Astrocyte (in vitro differentiated cells and primary cell): ENCODE data around the gene NHLRC1. TPM values are rescaled to one million over a fixed set of nuclear protein-coding genes. Genes with fewer than 3 reads are reported as not detected.

Source experiments
- DNase-seq: peaks from one replicate; pipeline ENCODE4 v3.0.0-alpha.2; 2010; ENCODE audit warnings: low read depth
- FAIRE-seq: peaks from 2 replicates; lab custom pipeline; 2011; peaks lifted over from hg19 to GRCh38; lab: Jason Lieb, UNC
- H2AFZ ChIP-seq: 2 replicates; pipeline ENCODE4 v1.6.0; 2012; ENCODE audit warnings: low read depth, low read length, inconsistent platforms
- H3K27ac ChIP-seq: 2 replicates; pipeline ENCODE4 v1.5.1; 2011; ENCODE audit warnings: low read depth, low read length, inconsistent platforms
- H3K27me3 ChIP-seq: 2 replicates; pipeline ENCODE4 v1.6.0; 2011; ENCODE audit warnings: low read length, inconsistent platforms; ENCODE audit not compliant: insufficient read depth
- H3K36me3 ChIP-seq: 2 replicates; pipeline ENCODE4 v1.5.1; 2011; ENCODE audit warnings: low read length, inconsistent platforms; ENCODE audit not compliant: insufficient read depth
- H3K4me1 ChIP-seq: 2 replicates; pipeline ENCODE4 v1.5.1; 2011; ENCODE audit warnings: low read length, inconsistent platforms; ENCODE audit not compliant: insufficient read depth
- H3K4me2 ChIP-seq: 2 replicates; pipeline ENCODE4 v1.6.0; 2012; ENCODE audit warnings: low read length, inconsistent platforms
- H3K4me3 ChIP-seq: 2 replicates; pipeline ENCODE4 v1.5.1; 2011; ENCODE audit warnings: low read depth, mild to moderate bottlenecking, low read length, inconsistent platforms; ENCODE audit not compliant: insufficient read depth
- H3K79me2 ChIP-seq: 2 replicates; pipeline ENCODE4 v1.6.0; 2012; ENCODE audit warnings: mild to moderate bottlenecking, low read length, inconsistent platforms; ENCODE audit not compliant: insufficient read depth
- H3K9ac ChIP-seq: 2 replicates; pipeline ENCODE4 v1.6.0; 2012; ENCODE audit warnings: mild to moderate bottlenecking, low read length, inconsistent platforms
- H3K9me3 ChIP-seq: 2 replicates; pipeline ENCODE4 v1.5.1; 2012; ENCODE audit warnings: low read depth, mild to moderate bottlenecking, low read length, inconsistent platforms; ENCODE audit not compliant: insufficient read depth
- H4K20me1 ChIP-seq: 2 replicates; pipeline ENCODE4 v1.6.0; 2012; ENCODE audit warnings: low read length, inconsistent platforms; ENCODE audit not compliant: insufficient read depth
- H3K27ac Mint-ChIP-seq: one replicate; pipeline ENCODE4 v1.8.0; 2021; ENCODE audit warnings: mild to moderate bottlenecking, mixed read lengths; ENCODE audit not compliant: unreplicated experiment
- H3K27me3 Mint-ChIP-seq: one replicate; pipeline ENCODE4 v1.8.0; 2021; ENCODE audit warnings: low read depth, mixed read lengths; ENCODE audit not compliant: unreplicated experiment
- H3K36me3 Mint-ChIP-seq: one replicate; pipeline ENCODE4 v1.8.0; 2021; ENCODE audit warnings: low read depth, mixed read lengths; ENCODE audit not compliant: unreplicated experiment
- H3K4me1 Mint-ChIP-seq: one replicate; pipeline ENCODE4 v1.8.0; 2021; ENCODE audit warnings: low read depth, mixed read lengths; ENCODE audit not compliant: unreplicated experiment
- H3K4me3 Mint-ChIP-seq: one replicate; pipeline ENCODE4 v1.8.0; 2021; ENCODE audit warnings: mild to moderate bottlenecking, moderate library complexity, mixed read lengths; ENCODE audit not compliant: unreplicated experiment
- H3K9me3 Mint-ChIP-seq: one replicate; pipeline ENCODE4 v1.8.0; 2021; ENCODE audit warnings: mild to moderate bottlenecking, mixed read lengths; ENCODE audit not compliant: unreplicated experiment
- EZH2 ChIP-seq: IDR thresholded peaks from 2 replicates; pipeline ENCODE4 v1.6.1; 2012; ENCODE audit warnings: mild to moderate bottlenecking, low read length, inconsistent platforms; ENCODE audit not compliant: insufficient read depth
- total RNA-seq: library from RNA; stranded (reverse); gene quantifications from 2 replicates; pipeline ENCODE4 v1.2.1, GENCODE V29; 2021
- TF ChIP-seq, protein P1 (sequence below): IDR thresholded peaks from 2 replicates; pipeline ENCODE4 v1.5.1; 2011; ENCODE audit warnings: low read depth, mild to moderate bottlenecking, inconsistent platforms, low read length, moderate library complexity; ENCODE audit not compliant: insufficient read depth

Gene NHLRC1
- total RNA-seq, 1 donor from 2014 or later: not detected

DNA sequence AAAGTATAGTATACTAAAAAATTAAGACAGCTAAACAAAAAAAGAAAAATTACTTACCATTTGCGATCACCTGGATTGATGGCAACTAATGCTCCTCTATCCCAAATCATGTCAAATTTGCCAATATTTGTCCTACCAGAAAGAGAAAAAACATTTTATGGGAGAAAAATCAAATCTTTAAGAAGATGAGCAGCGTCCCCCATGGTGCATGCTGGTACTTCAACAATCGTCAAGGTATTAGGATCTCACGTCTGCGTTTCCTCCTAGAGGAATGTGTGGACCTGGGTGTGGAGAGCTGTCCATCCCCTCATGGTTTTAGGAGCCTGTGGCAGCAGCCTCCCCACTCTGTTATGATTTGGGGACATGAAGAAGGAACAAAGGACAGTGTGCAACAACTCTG lies 16.4 kb upstream of the NHLRC1 start:
- DNase-seq: no peak
- Mint-ChIP-seq H3K27ac (no peak overlapping the region), H3K36me3 (peaks cover 13% of the 10 kb centered on the region)

DNA sequence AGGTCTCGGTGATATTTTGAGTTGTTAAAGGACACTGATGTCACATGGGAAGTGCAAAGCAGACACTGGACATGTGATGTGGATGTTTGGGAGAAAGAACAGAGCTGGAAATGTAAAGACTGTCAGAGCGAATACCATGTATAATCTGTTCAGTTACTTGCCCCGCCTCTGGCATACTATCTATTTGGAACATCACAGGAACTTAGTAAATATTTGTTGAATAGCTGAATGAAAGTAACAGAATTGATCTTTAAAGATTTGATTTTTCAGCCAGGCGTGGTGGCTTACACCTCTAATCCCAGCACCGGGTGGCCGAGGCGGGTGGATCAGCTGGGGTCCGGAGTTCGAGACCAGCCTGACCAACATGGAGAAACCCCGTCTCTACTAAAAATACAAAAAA lies 13.8 kb upstream of the NHLRC1 start:
- DNase-seq: no peak
- Histone ChIP-seq H3K27me3 (no peaks in the 10 kb centered on the region), H3K36me3 (peaks cover 13% of the 10 kb centered on the region), H4K20me1 (peaks cover 4% of the 10 kb centered on the region), H3K4me1 (no peaks in the 10 kb centered on the region), H3K79me2 (no peaks in the 10 kb centered on the region), H2AFZ (no peak overlapping the region), H3K4me3 (no peak overlapping the region), H3K27ac (no peak overlapping the region), H3K9ac (no peak overlapping the region), H3K9me3 (no peaks in the 10 kb centered on the region), H3K4me2 (no peak overlapping the region)
- H3K27ac Mint-ChIP-seq: no peak overlapping the region
- no peak overlapping the region for H3K4me3 Mint-ChIP-seq
- H3K4me1 Mint-ChIP-seq: no peaks in the 10 kb centered on the region
- no peaks in the 10 kb centered on the region for H3K9me3 Mint-ChIP-seq
- no peak for FAIRE-seq
- H3K27me3 Mint-ChIP-seq: no peaks in the 10 kb centered on the region
- TF ChIP-seq, protein P1, sequence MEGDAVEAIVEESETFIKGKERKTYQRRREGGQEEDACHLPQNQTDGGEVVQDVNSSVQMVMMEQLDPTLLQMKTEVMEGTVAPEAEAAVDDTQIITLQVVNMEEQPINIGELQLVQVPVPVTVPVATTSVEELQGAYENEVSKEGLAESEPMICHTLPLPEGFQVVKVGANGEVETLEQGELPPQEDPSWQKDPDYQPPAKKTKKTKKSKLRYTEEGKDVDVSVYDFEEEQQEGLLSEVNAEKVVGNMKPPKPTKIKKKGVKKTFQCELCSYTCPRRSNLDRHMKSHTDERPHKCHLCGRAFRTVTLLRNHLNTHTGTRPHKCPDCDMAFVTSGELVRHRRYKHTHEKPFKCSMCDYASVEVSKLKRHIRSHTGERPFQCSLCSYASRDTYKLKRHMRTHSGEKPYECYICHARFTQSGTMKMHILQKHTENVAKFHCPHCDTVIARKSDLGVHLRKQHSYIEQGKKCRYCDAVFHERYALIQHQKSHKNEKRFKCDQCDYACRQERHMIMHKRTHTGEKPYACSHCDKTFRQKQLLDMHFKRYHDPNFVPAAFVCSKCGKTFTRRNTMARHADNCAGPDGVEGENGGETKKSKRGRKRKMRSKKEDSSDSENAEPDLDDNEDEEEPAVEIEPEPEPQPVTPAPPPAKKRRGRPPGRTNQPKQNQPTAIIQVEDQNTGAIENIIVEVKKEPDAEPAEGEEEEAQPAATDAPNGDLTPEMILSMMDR: no peak
- no peak for TF ChIP-seq EZH2
- peaks cover 11% of the 10 kb centered on the region for H3K36me3 Mint-ChIP-seq

More for the DNA sequence above, 16.4 kb upstream of the NHLRC1 start:
- Histone ChIP-seq H4K20me1 (peaks cover 4% of the 10 kb centered on the region), H3K9ac (no peak overlapping the region), H3K9me3 (no peaks in the 10 kb centered on the region), H3K27me3 (no peaks in the 10 kb centered on the region), H3K4me2 (no peak overlapping the region), H3K4me3 (no peak overlapping the region), H3K27ac (no peak overlapping the region), H3K79me2 (no peaks in the 10 kb centered on the region), H3K4me1 (no peaks in the 10 kb centered on the region), H3K36me3 (peaks cover 7% of the 10 kb centered on the region), H2AFZ (no peak overlapping the region)
- TF ChIP-seq EZH2: no peak
- TF ChIP-seq, protein P1: no peak
- no peak overlapping the region for H3K4me3 Mint-ChIP-seq
- no peaks in the 10 kb centered on the region for H3K27me3 Mint-ChIP-seq
- H3K9me3 Mint-ChIP-seq: no peaks in the 10 kb centered on the region
- H3K4me1 Mint-ChIP-seq: no peaks in the 10 kb centered on the region
- FAIRE-seq: no peak

DNA sequence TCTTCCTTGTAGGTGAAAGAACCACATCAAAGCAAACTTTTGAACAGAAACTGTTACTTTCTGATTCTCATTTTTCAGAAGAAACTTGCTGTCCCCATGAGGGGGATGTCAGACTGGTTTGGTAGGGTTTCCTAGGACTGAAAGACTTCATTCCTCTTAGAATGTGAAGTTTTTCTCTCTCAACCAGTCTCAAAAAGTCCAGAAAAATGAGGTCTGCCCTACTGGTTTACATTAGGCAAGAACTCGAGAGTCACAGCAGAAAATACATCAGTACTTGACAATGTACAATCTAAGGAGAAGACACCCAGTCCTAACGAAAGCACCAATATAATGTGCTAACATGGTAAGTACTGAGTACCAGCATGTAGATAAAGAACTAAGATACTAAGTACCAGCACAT lies 12.7 kb upstream of the NHLRC1 start:
- H3K36me3 Mint-ChIP-seq: peaks cover 11% of the 10 kb centered on the region
- Histone ChIP-seq H4K20me1 (peaks cover 4% of the 10 kb centered on the region), H3K79me2 (no peaks in the 10 kb centered on the region), H3K4me2 (no peak overlapping the region), H3K9ac (no peak overlapping the region), H3K4me1 (no peaks in the 10 kb centered on the region), H3K4me3 (no peak overlapping the region), H3K36me3 (peaks cover 13% of the 10 kb centered on the region), H3K27ac (no peak overlapping the region), H3K9me3 (no peaks in the 10 kb centered on the region), H3K27me3 (no peaks in the 10 kb centered on the region), H2AFZ (no peak overlapping the region)
- no peaks in the 10 kb centered on the region for H3K9me3 Mint-ChIP-seq
- TF ChIP-seq, protein P1: no peak
- TF ChIP-seq EZH2: no peak
- DNase-seq: no peak
- no peak overlapping the region for H3K27ac Mint-ChIP-seq
- no peak for FAIRE-seq
- H3K4me1 Mint-ChIP-seq: no peaks in the 10 kb centered on the region
- no peaks in the 10 kb centered on the region for H3K27me3 Mint-ChIP-seq
- no peak overlapping the region for H3K4me3 Mint-ChIP-seq
